ENCODE results near the gene DDX20.

The DDX20 gene

GRCh38 chr1:111762332-111762731 lies 6.6 kb downstream of the DDX20 start:
- no peak for TF ChIP-seq CTCF (conservative IDR thresholded peaks at IDR 0.05; ENCODE audit: low read depth, low read length)
- no peak for DNase-seq (ENCODE audit: low read depth)
- H3K4me3 ChIP-seq (ENCODE audit: low read length) = no peak overlapping the region

GRCh38 chr1:111768023-111768422 lies 12.3 kb downstream of the DDX20 start:
- DNase-seq (ENCODE audit: low read depth) = no peak
- TF ChIP-seq CTCF (conservative IDR thresholded peaks at IDR 0.05; ENCODE audit: low read depth, low read length) = no peak

GRCh38 chr1:111768625-111769024 lies 12.9 kb downstream of the DDX20 start:
- H3K4me3 ChIP-seq (ENCODE audit: low read length) = no peak overlapping the region
- no peak for DNase-seq (ENCODE audit: low read depth)
- TF ChIP-seq CTCF (conservative IDR thresholded peaks at IDR 0.05; ENCODE audit: low read depth, low read length) = no peak

More at GRCh38 chr1:111768023-111768422, 12.3 kb downstream of the DDX20 start:
- no peak overlapping the region for H3K4me3 ChIP-seq (ENCODE audit: low read length)

GRCh38 chr1:111769517-111770146 lies 13.9 kb downstream of the DDX20 start:
- TF ChIP-seq CTCF (conservative IDR thresholded peaks at IDR 0.05; ENCODE audit: low read depth, low read length) = peak; percentile 78
- H3K4me3 ChIP-seq (ENCODE audit: low read length) = no peak overlapping the region
- DNase-seq (ENCODE audit: low read depth) = no peak

GRCh38 chr1:111770916-111771315 lies 15.2 kb downstream of the DDX20 start:
- TF ChIP-seq CTCF (conservative IDR thresholded peaks at IDR 0.05; ENCODE audit: low read depth, low read length) = no peak
- DNase-seq (ENCODE audit: low read depth) = no peak
- H3K4me3 ChIP-seq (ENCODE audit: low read length) = no peak overlapping the region

- no peak for DNase-seq (ENCODE audit: low read depth)
- H3K4me3 ChIP-seq (ENCODE audit: low read length) = no peak overlapping the region
- TF ChIP-seq CTCF (conservative IDR thresholded peaks at IDR 0.05; ENCODE audit: low read depth, low read length) = no peak
Measured at GRCh38 chr1:111775966-111776365, 20.3 kb downstream of the DDX20 start.

- H3K4me3 ChIP-seq (ENCODE audit: low read length) = no peak overlapping the region
- no peak for DNase-seq (ENCODE audit: low read depth)
- no peak for TF ChIP-seq CTCF (conservative IDR thresholded peaks at IDR 0.05; ENCODE audit: low read depth, low read length)
Measured at GRCh38 chr1:111776391-111776790, 20.7 kb downstream of the DDX20 start.

Measured in retinal pigment epithelial cell (primary cell).